Peyer's patch (tissue), 4 donors: ENCODE measurements around the gene MRPL38. TPM values are rescaled to one million over a fixed set of nuclear protein-coding genes. Genes with fewer than 3 reads are reported as not detected.

Source experiments
- DNase-seq, 3 donors: peaks; one replicate each; pipeline ENCODE4 v3.0.0-alpha.2; 2017 to 2019
- H3K27ac ChIP-seq, 4 donors: fragments of 200-600 bp; sonication (generic); one replicate each; pipeline ENCODE4 v1.5.1; 2016 to 2019
- H3K27me3 ChIP-seq, 2 donors: fragments of 200-600 bp; sonication (generic); one replicate each; pipeline ENCODE4 v1.5.1; 2019
- H3K36me3 ChIP-seq, 3 donors: fragments of 200-600 bp; sonication (generic); one replicate each; pipeline ENCODE4 v1.5.1; 2016 to 2019
- H3K4me1 ChIP-seq, 4 donors: fragments of 200-600 bp; sonication (generic); one replicate each; pipeline ENCODE4 v1.5.1; 2016 to 2019
- H3K4me3 ChIP-seq, 4 donors: fragments of 200-600 bp; sonication (generic); 1 replicate in 3 of 4; 2 replicates in 1 of 4; pipeline ENCODE4 v1.5.1; 2016 to 2019; ENCODE audit warnings: mild to moderate bottlenecking in 1 of 4
- H3K9me3 ChIP-seq, 4 donors: fragments of 200-600 bp; sonication (generic); one replicate each; pipeline ENCODE4 v1.5.1; 2016 to 2019; ENCODE audit warnings: mild to moderate bottlenecking in 1 of 4
- POLR2A ChIP-seq, 2 donors: fragments of 450-650 bp; IDR thresholded peaks; one replicate each; pipeline ENCODE4 v1.5.1; 2017; ENCODE audit warnings: antibody characterized with exemption in 2 of 2, mild to moderate bottlenecking in 2 of 2, moderate library complexity in 2 of 2
- total RNA-seq, 4 donors: library from RNA; depleted of rRNA; stranded (reverse); fragments of >200 nt; gene quantifications; one replicate each; pipeline ENCODE4 v1.1.0, GENCODE V29; 2016
- TF ChIP-seq, protein P1 (sequence below), 6 experiments: fragments of 450-650 bp in 4 of 6; fragments of 200-600 bp in 2 of 6; sonication (generic) in 1 of 6; IDR thresholded peaks; one replicate each; pipeline ENCODE4 v1.5.1; 2017 to 2019; ENCODE audit warnings: antibody characterized with exemption in 6 of 6, mild to moderate bottlenecking in 3 of 6, moderate library complexity in 1 of 6

Gene MRPL38
- total RNA-seq, 4 donors from 2014 or later, result 61.1 to 95.7 (median 72.9) TPM

- DNase-seq, result peak in 1 of 3 donors; percentile 48
- Histone ChIP-seq H3K27me3 (no peaks in the 10 kb centered on the region), H3K4me1 (peaks cover 0 to 9% (median 3%) of the 10 kb centered on the region in 4 donors), H3K4me3 (no peak overlapping the region), H3K36me3 (peaks cover 0 to 6% (median 0%) of the 10 kb centered on the region in 3 donors), H3K9me3 (no peaks in the 10 kb centered on the region), H3K27ac (no peak overlapping the region)
- TF ChIP-seq, protein P1, sequence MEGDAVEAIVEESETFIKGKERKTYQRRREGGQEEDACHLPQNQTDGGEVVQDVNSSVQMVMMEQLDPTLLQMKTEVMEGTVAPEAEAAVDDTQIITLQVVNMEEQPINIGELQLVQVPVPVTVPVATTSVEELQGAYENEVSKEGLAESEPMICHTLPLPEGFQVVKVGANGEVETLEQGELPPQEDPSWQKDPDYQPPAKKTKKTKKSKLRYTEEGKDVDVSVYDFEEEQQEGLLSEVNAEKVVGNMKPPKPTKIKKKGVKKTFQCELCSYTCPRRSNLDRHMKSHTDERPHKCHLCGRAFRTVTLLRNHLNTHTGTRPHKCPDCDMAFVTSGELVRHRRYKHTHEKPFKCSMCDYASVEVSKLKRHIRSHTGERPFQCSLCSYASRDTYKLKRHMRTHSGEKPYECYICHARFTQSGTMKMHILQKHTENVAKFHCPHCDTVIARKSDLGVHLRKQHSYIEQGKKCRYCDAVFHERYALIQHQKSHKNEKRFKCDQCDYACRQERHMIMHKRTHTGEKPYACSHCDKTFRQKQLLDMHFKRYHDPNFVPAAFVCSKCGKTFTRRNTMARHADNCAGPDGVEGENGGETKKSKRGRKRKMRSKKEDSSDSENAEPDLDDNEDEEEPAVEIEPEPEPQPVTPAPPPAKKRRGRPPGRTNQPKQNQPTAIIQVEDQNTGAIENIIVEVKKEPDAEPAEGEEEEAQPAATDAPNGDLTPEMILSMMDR (IDR thresholded peaks at IDR 0.05), result no peak
- no peak for TF ChIP-seq POLR2A (IDR thresholded peaks at IDR 0.05)
Measured at GRCh38 chr17:75909812-75910274, 5.2 kb upstream of the MRPL38 start.

GRCh38 chr17:75909051-75909811, 4.5 kb upstream of the MRPL38 start:
- Histone ChIP-seq H3K27ac (no peak overlapping the region), H3K9me3 (no peaks in the 10 kb centered on the region), H3K36me3 (no peaks in the 10 kb centered on the region), H3K4me3 (no peak overlapping the region), H3K4me1 (peaks cover 0 to 10% (median 3%) of the 10 kb centered on the region in 4 donors), H3K27me3 (no peaks in the 10 kb centered on the region)
- TF ChIP-seq POLR2A (IDR thresholded peaks at IDR 0.05), result no peak
- TF ChIP-seq, protein P1 (IDR thresholded peaks at IDR 0.05), result no peak
- peak in 1 of 3 donors; percentile 49 for DNase-seq

GRCh38 chr17:75908201-75908600, 3.5 kb upstream of the MRPL38 start:
- H3K27ac ChIP-seq, result no peak overlapping the region
- no peak for DNase-seq

GRCh38 chr17:75906143-75906884, 1.6 kb upstream of the MRPL38 start:
- H3K36me3 ChIP-seq, result peaks cover 0 to 19% (median 0%) of the 10 kb centered on the region in 3 donors
- H3K27me3 ChIP-seq, result no peaks in the 10 kb centered on the region
- peak in 1 of 3 donors; percentile 46 for DNase-seq
- H3K4me1 ChIP-seq, result peaks cover 0 to 18% (median 8%) of the 10 kb centered on the region in 4 donors
- H3K27ac ChIP-seq, result peak overlapping the region in 1 of 4 donors; percentile 14
- no peak for TF ChIP-seq POLR2A (IDR thresholded peaks at IDR 0.05)
- TF ChIP-seq, protein P1 (IDR thresholded peaks at IDR 0.05), result no peak
- H3K4me3 ChIP-seq, result no peak overlapping the region
- no peaks in the 10 kb centered on the region for H3K9me3 ChIP-seq

More at GRCh38 chr17:75908201-75908600, 3.5 kb upstream of the MRPL38 start:
- Histone ChIP-seq H3K4me3 (no peak overlapping the region), H3K27me3 (no peaks in the 10 kb centered on the region), H3K36me3 (no peaks in the 10 kb centered on the region), H3K9me3 (no peaks in the 10 kb centered on the region), H3K4me1 (peaks cover 0 to 18% (median 8%) of the 10 kb centered on the region in 4 donors)
- TF ChIP-seq, protein P1 (IDR thresholded peaks at IDR 0.05), result no peak
- TF ChIP-seq POLR2A (IDR thresholded peaks at IDR 0.05), result no peak

GRCh38 chr17:75902406-75902805, 2.3 kb downstream of the MRPL38 start:
- peaks cover 0 to 55% (median 0%) of the 10 kb centered on the region in 3 donors for H3K36me3 ChIP-seq
- H3K27me3 ChIP-seq, result no peaks in the 10 kb centered on the region
- peaks cover 0 to 18% (median 8%) of the 10 kb centered on the region in 4 donors for H3K4me1 ChIP-seq
- H3K4me3 ChIP-seq, result no peak overlapping the region
- no peak for TF ChIP-seq POLR2A (IDR thresholded peaks at IDR 0.05)
- TF ChIP-seq, protein P1 (IDR thresholded peaks at IDR 0.05), result no peak
- no peak for DNase-seq
- H3K9me3 ChIP-seq, result no peaks in the 10 kb centered on the region
- no peak overlapping the region for H3K27ac ChIP-seq
